Bronchial epithelial cell (primary cell): Measurements from ENCODE around the gene FHIT. TPM values are rescaled to one million over a fixed set of nuclear protein-coding genes. Genes with fewer than 3 reads are reported as not detected.

Experiments
- DNase-seq: peaks from one replicate; pipeline ENCODE4 v3.0.0-alpha.2; 2010; ENCODE audit warnings: low read depth
- FAIRE-seq: peaks from 2 replicates; lab custom pipeline; 2011; peaks lifted over from hg19 to GRCh38; lab: Jason Lieb, UNC
- H3K27me3 ChIP-seq: 2 replicates; pipeline ENCODE4 v1.5.1; 2011; ENCODE audit warnings: low read length; ENCODE audit not compliant: control insufficient read depth, insufficient read depth
- H3K36me3 ChIP-seq: 2 replicates; pipeline ENCODE4 v1.5.1; 2011; ENCODE audit warnings: low read length; ENCODE audit not compliant: control insufficient read depth, insufficient read depth
- H3K4me3 ChIP-seq: 2 replicates; pipeline ENCODE4 v1.5.1; 2011; ENCODE audit warnings: mild to moderate bottlenecking, low read depth, low read length, control low read depth
- CTCF ChIP-seq: IDR thresholded peaks from 2 replicates; pipeline ENCODE4 v1.5.1; 2011; ENCODE audit warnings: mild to moderate bottlenecking, moderate library complexity, low read length, control low read depth, inconsistent platforms; ENCODE audit not compliant: insufficient read depth, severe bottlenecking
- total RNA-seq: library from RNA; depleted of rRNA; stranded (reverse); fragments of >200 nt; gene quantifications from 2 replicates; pipeline ENCODE4 v1.2.1, GENCODE V29; 2014

FHIT gene
- total RNA-seq, 1 donor from 2014 or later: 1.6 TPM

DNA sequence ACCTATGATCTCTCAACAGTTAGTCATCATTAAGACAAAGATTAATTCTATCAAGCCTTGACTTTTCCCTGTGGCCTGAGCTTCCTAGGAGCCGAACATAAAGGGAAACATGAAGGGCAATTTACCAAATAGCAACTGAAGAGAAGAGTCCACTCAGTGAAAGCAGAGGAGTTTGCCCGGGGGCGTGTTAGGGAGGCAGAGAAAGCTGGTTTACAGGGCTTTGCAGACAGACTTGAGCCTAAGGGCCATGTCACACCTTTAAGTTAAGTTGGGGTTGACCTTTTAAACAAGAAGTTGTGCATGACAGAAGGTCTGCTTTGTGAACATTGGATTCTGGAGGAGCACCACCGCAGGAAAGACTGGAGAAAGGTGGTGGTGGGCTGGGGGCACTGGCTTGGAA, 1499.6 kb downstream of the FHIT start:
- no peak for DNase-seq
- no peak overlapping the region for H3K4me3 ChIP-seq
- no peaks in the 10 kb centered on the region for H3K27me3 ChIP-seq
- FAIRE-seq: no peak
- H3K36me3 ChIP-seq: no peaks in the 10 kb centered on the region
- no peak for TF ChIP-seq CTCF

GRCh38 chr3:59750391-59750790, 1500.9 kb downstream of the FHIT start:
- H3K4me3 ChIP-seq: no peak overlapping the region
- no peaks in the 10 kb centered on the region for H3K27me3 ChIP-seq
- TF ChIP-seq CTCF: no peak
- DNase-seq: no peak
- no peak for FAIRE-seq
- H3K36me3 ChIP-seq: no peaks in the 10 kb centered on the region

DNA sequence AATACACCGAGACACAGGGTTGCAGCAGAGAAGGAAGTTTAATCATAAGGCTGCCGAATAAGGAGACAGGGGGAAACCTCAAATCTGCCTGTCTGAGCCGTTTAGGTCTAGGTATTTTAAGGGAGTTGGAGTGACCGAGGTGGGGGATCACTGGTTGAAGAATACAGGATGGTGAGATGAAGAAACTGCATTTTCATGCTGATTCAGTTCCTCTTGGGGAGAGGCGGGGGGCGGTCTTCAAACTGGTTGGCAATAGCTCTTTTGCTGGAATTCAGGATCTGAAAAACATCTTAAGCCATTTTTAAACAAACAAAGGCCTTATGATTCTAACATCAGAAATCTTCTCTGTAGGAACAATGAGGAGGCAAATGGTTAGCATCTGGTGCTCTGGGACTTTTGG, 1502.0 kb downstream of the FHIT start:
- Histone ChIP-seq H3K27me3 (no peaks in the 10 kb centered on the region), H3K36me3 (no peaks in the 10 kb centered on the region), H3K4me3 (no peak overlapping the region)
- FAIRE-seq (no peak), DNase-seq (no peak)
- TF ChIP-seq CTCF: no peak

DNA sequence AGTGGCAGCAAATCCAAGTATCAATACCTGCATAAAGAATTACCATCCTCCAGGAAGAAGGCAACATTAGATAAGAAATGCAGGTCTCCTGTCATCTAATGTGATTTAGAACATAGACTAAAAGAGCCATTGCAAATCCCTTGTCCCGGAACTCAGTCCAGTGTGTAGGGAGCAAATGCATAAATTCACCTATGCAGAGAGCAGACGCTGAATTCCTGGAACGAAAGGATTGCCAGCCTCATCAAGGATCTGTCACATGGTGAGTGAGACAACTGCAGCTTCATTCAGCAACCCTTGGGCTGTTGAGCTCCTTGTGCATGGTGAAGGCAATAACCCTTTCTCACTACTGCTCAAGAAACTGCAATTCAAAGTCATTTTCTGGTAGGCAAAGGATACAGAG, 1504.7 kb downstream of the FHIT start:
- no peak for FAIRE-seq
- Histone ChIP-seq H3K36me3 (no peaks in the 10 kb centered on the region), H3K27me3 (no peaks in the 10 kb centered on the region), H3K4me3 (no peak overlapping the region)
- TF ChIP-seq CTCF: no peak
- no peak for DNase-seq

DNA sequence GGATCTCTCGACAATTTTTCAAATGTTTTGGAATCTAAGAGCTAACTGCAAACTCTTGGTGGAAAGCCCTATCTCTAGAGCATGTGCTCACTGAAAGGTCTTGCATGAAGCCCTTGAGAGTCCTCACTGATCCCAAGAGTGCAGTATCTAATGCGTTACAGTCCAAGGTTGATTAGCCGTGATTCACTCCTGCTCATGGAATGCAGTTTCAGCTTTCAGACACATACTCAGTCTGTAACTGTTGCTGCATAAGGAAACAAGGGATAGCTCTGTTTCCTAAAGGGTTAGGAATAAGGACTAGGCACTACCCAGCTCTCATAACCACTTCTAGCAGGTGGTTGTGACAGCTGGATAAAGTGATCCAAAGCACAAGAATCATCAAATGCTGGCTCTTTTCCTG, 1514.0 kb downstream of the FHIT start:
- FAIRE-seq (peak; percentile 90), DNase-seq (peak; percentile 7)
- Histone ChIP-seq H3K4me3 (no peak overlapping the region), H3K27me3 (no peaks in the 10 kb centered on the region), H3K36me3 (no peaks in the 10 kb centered on the region)
- no peak for TF ChIP-seq CTCF

- Histone ChIP-seq H3K27me3 (no peaks in the 10 kb centered on the region), H3K4me3 (no peak overlapping the region), H3K36me3 (no peaks in the 10 kb centered on the region)
- FAIRE-seq (no peak), DNase-seq (no peak)
- TF ChIP-seq CTCF: no peak
These were observed 1517.2 kb downstream of the FHIT start for GRCh38 chr3:59734061-59734460.
